Ishikawa (cell line): ENCODE measurements around the gene SCN8A.
A peak's percentile ranks its signal among the peaks of the same experiment; 100 is the strongest.

Experiments
- CEBPB ChIP-seq: IDR thresholded peaks from 2 replicates; pipeline ENCODE4 v1.6.1; 2012
- CREB1 ChIP-seq: IDR thresholded peaks from 2 replicates; pipeline ENCODE4 v1.6.1; 2012; ENCODE audit warnings: low read depth
- EGR1 ChIP-seq: IDR thresholded peaks from 2 replicates; pipeline ENCODE4 v1.6.1; 2012
- EP300 ChIP-seq: IDR thresholded peaks from 2 replicates; pipeline ENCODE4 v1.6.1; 2012; ENCODE audit warnings: borderline replicate concordance
- FOXM1 ChIP-seq: IDR thresholded peaks from 2 replicates; pipeline ENCODE4 v1.6.1; 2012; ENCODE audit warnings: low read depth, borderline replicate concordance
- NFIC ChIP-seq: IDR thresholded peaks from 2 replicates; pipeline ENCODE4 v1.6.1; 2012
- RAD21 ChIP-seq: IDR thresholded peaks from 2 replicates; pipeline ENCODE4 v1.6.1; 2012; ENCODE audit warnings: low read depth
- TAF1 ChIP-seq: IDR thresholded peaks from 2 replicates; pipeline ENCODE4 v1.6.1; 2012; ENCODE audit warnings: low read depth, mild to moderate bottlenecking
- TCF12 ChIP-seq: IDR thresholded peaks from 2 replicates; pipeline ENCODE4 v1.6.1; 2012; ENCODE audit warnings: low read depth
- TEAD4 ChIP-seq: IDR thresholded peaks from 2 replicates; pipeline ENCODE4 v1.6.1; 2012
- YY1 ChIP-seq: IDR thresholded peaks from 2 replicates; pipeline ENCODE4 v1.6.1; 2012; ENCODE audit warnings: low read depth
- ZBTB7A ChIP-seq: IDR thresholded peaks from 2 replicates; pipeline ENCODE4 v1.6.1; 2012; ENCODE audit warnings: low read depth
- TF ChIP-seq, protein P1 (sequence below): IDR thresholded peaks from 2 replicates; pipeline ENCODE4 v1.6.1; 2012
- TF ChIP-seq, protein P2 (sequence below): IDR thresholded peaks from 2 replicates; pipeline ENCODE4 v1.6.1; 2012; ENCODE audit warnings: low read depth, mild to moderate bottlenecking
- TF ChIP-seq, protein P3 (sequence below): IDR thresholded peaks from 2 replicates; pipeline ENCODE4 v1.6.1; 2012

The SCN8A gene

DNA sequence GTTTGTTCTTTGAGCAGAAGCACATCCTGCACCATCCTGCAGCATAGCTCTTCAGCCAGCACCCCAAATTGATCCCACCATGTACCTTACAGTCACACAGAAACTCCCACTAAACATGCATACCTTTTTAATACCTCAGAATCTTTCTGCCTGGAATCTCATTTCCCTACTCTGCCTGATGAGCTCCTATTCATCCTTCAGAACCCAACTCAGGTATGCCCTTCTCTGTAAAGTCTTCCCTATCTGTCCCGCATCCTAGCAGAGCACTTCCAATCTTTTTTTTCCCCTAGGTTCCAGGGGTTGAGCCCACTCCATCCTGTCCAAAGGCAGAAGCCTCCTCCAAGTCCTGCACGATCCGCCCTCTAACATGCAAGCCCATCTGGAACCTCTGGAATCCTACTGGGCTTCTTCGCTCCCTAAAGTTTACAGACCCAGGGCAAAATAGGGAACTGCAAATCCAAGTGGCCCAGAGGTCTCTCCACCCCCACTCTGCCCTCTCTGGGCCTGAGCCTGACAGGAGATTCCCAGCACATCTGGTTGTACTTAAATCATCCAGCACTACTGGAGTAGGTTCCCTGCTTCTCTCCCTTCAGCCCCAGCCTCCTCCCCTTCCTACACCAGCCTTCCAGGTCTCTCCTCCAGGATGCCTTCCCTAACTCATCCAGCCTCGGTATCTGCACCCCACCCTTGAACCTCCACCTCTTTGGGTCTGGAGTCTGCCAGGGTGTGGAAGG is 261.5 kb downstream of the SCN8A start:
- TF ChIP-seq CREB1 (no peak), ZBTB7A (no peak), CEBPB (no peak), RAD21 (no peak), TAF1 (no peak), NFIC (no peak), TEAD4 (no peak), EGR1 (no peak), FOXM1 (no peak), TCF12 (no peak), EP300 (no peak), YY1 (no peak)
- TF ChIP-seq, protein P1, sequence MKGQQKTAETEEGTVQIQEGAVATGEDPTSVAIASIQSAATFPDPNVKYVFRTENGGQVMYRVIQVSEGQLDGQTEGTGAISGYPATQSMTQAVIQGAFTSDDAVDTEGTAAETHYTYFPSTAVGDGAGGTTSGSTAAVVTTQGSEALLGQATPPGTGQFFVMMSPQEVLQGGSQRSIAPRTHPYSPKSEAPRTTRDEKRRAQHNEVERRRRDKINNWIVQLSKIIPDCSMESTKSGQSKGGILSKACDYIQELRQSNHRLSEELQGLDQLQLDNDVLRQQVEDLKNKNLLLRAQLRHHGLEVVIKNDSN: no peak
- TF ChIP-seq, protein P2, sequence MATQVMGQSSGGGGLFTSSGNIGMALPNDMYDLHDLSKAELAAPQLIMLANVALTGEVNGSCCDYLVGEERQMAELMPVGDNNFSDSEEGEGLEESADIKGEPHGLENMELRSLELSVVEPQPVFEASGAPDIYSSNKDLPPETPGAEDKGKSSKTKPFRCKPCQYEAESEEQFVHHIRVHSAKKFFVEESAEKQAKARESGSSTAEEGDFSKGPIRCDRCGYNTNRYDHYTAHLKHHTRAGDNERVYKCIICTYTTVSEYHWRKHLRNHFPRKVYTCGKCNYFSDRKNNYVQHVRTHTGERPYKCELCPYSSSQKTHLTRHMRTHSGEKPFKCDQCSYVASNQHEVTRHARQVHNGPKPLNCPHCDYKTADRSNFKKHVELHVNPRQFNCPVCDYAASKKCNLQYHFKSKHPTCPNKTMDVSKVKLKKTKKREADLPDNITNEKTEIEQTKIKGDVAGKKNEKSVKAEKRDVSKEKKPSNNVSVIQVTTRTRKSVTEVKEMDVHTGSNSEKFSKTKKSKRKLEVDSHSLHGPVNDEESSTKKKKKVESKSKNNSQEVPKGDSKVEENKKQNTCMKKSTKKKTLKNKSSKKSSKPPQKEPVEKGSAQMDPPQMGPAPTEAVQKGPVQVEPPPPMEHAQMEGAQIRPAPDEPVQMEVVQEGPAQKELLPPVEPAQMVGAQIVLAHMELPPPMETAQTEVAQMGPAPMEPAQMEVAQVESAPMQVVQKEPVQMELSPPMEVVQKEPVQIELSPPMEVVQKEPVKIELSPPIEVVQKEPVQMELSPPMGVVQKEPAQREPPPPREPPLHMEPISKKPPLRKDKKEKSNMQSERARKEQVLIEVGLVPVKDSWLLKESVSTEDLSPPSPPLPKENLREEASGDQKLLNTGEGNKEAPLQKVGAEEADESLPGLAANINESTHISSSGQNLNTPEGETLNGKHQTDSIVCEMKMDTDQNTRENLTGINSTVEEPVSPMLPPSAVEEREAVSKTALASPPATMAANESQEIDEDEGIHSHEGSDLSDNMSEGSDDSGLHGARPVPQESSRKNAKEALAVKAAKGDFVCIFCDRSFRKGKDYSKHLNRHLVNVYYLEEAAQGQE: no peak
- TF ChIP-seq, protein P3, sequence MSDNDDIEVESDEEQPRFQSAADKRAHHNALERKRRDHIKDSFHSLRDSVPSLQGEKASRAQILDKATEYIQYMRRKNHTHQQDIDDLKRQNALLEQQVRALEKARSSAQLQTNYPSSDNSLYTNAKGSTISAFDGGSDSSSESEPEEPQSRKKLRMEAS: no peak

DNA sequence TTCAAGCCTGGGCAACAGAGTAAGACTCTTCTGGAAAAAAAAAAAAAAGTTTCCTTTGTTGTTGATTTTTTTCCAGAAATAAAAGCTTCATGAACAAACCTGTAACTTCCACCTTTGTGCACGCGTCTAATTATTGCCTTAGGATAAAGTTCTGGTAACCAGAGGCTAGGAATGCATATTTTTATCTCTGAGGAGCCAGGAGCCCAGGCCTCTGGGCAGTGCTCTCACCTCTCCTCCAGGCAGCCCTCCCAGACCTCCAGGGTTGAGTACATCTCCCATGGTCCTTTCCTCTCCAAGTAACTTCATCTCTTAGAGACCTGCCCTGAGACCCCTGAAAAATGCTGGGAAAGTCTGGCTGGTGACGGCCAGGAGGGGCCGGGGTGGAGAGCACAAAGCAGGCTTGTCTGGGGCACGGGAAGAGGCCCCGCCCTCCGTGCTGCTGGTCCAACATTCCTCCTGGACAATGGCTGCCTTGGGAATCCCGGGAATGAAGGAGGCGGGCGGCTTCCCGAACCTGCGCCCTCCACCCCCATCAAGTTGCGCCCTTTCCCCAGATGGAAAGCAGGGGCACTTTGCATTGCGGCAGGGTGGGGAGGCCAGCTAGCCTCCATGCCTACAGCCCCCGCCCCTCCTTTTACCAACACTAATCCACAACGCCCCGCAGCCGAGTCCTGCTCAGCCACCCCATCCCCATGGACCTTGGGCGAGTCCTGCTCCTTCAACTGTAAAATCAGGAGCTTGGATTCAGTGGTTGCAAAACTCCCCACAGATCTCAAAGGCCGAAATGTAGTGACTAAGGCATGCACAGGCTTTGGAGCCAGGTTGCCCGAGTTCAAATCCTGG is 264.8 kb downstream of the SCN8A start:
- no peak for TF ChIP-seq FOXM1
- TF ChIP-seq TEAD4: peak; percentile 76
- TF ChIP-seq EP300: no peak
- no peak for TF ChIP-seq NFIC
- no peak for TF ChIP-seq CEBPB
- TF ChIP-seq TCF12: no peak
- peak; percentile 78; the same call in 1 of the 2 replicates for TF ChIP-seq YY1

DNA sequence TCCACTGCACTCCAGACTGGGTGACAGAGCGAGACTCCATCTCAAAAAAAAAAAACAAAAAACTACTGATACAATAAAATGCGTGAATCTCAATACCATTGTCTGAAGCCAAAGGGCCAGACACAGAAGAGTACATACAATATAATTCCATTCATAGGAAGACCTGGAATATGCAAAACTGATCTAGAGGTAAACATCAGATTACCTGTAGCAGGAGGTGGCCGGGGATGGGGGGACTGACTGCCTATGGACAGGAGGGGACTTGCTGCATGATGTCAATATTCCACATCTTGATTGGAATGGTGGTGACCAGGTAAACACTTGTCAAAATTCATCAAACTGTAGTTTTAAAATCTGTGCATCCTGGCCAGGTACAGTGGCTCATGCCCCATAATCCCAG is 270.0 kb downstream of the SCN8A start:
- no peak for TF ChIP-seq EGR1
